Choroid plexus epithelial cell (primary cell): Measurements from ENCODE around the gene MRPL58.
"Not testable (repeated sequence)": the region's sequence is repeated elsewhere in the genome, so short reads cannot be mapped to it uniquely, and the experiment has no call there.

Experiments
- DNase-seq: peaks from one replicate; pipeline ENCODE4 v3.0.0-alpha.2; 2010; ENCODE audit warnings: low read depth
- H3K4me3 ChIP-seq: 2 replicates; pipeline ENCODE4 v1.5.1; 2011; ENCODE audit warnings: low read depth, mild to moderate bottlenecking, control low read depth, low read length, moderate library complexity
- CTCF ChIP-seq: conservative IDR thresholded peaks from 2 replicates; pipeline ENCODE4 v1.5.1; 2011; ENCODE audit warnings: low read depth, mild to moderate bottlenecking, control low read depth, inconsistent platforms, low read length, moderate library complexity

MRPL58 gene

GRCh38 chr17:74978240-74978639 is 34.2 kb upstream of the MRPL58 start:
- TF ChIP-seq CTCF, result no peak
- no peak overlapping the region for H3K4me3 ChIP-seq
- DNase-seq, result no peak

- no peak for DNase-seq
- H3K4me3 ChIP-seq, result no peak overlapping the region
- no peak for TF ChIP-seq CTCF
Observed at GRCh38 chr17:74979408-74980146, 32.9 kb upstream of the MRPL58 start.

GRCh38 chr17:74981318-74981978 is 31.0 kb upstream of the MRPL58 start:
- no peak for TF ChIP-seq CTCF
- peak overlapping the region; percentile 72 for H3K4me3 ChIP-seq
- no peak for DNase-seq

- no peak for TF ChIP-seq CTCF
- H3K4me3 ChIP-seq, result peak overlapping the region; percentile 72
- peak; percentile 44 for DNase-seq
Observed at GRCh38 chr17:74981979-74982662, 30.3 kb upstream of the MRPL58 start.

- H3K4me3 ChIP-seq, result peak overlapping the region; percentile 72
- DNase-seq, result not testable (repeated sequence)
Observed at GRCh38 chr17:74982663-74983313, 29.7 kb upstream of the MRPL58 start.

DNA sequence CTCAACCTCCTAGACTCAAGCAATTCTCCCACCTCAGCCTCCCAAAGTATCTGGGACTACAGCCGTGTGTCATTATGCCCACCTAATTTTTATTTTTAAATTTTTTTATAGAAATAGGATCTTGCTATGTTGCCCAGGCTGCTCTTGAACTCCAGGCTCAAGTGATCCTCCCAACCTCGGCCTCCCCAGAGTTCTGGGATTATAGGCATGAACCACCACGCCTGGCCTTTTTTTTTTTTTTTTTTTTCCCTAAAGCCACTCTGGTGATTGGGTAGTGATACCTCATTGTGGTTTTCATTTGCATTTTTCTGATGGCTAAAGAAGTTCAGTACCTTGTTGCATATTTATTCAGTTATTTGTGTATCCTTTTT is 26.3 kb upstream of the MRPL58 start:
- TF ChIP-seq CTCF, result no peak
- H3K4me3 ChIP-seq, result no peak overlapping the region
- no peak for DNase-seq

DNA sequence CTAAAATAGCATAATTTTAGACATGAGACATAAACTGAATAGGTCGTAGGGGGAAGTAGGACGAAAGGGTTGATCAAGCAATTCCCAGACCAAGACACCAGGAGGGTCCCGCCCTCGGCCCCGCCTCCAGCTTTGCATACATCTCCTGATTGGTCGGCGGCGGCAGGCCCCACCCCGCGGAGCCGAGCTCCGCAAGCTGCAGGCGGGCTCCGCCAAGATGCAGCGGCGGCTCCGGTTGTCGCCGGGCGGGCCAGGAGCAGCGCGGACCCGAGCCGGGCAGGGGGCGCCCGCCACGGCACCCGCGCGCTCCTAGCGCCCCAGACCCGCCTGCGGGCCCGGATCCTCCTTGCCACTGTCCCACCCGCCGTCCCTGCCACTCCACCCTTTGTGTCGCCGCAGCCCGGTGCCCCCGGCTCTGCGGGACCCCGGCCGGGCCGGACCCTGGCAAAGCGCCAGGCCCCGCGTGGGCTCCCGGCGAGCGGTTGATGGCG is 25.0 kb upstream of the MRPL58 start, which contains the start of gene CDR2L:
Gene CDR2L (plus strand): TSS at position 215 of the 491 bp plus-strand sequence. CDS start 412 bp downstream, outside the sequence.
- TF ChIP-seq CTCF, result no peak
- peak; percentile 94 for DNase-seq
- peak within 1 kb of the TSS; percentile 83 for H3K4me3 ChIP-seq
